SH-SY5Y (cell line): ENCODE data around the gene TRPM5.

ENCODE experiments used
- GATA2 ChIP-seq: IDR thresholded peaks from 2 replicates; pipeline ENCODE4 v1.6.1; 2011; ENCODE audit warnings: mild to moderate bottlenecking, low read depth, low read length
- GATA3 ChIP-seq: IDR thresholded peaks from 2 replicates; pipeline ENCODE4 v1.6.1; 2011; ENCODE audit warnings: low read depth, mild to moderate bottlenecking, low read length, moderate library complexity

TRPM5 gene

GRCh38 chr11:2473361-2474058 is 29.2 kb upstream of the TRPM5 start:
- TF ChIP-seq GATA2 = no peak
- TF ChIP-seq GATA3 = no peak

GRCh38 chr11:2472428-2473186 is 28.3 kb upstream of the TRPM5 start:
- no peak for TF ChIP-seq GATA2
- TF ChIP-seq GATA3 = no peak

- TF ChIP-seq GATA2 (no peak), GATA3 (no peak)
These were observed 27.4 kb upstream of the TRPM5 start for GRCh38 chr11:2471804-2472096.

- TF ChIP-seq GATA2 = no peak
- no peak for TF ChIP-seq GATA3
These were observed 26.9 kb upstream of the TRPM5 start for GRCh38 chr11:2471048-2471803.

- no peak for TF ChIP-seq GATA3
- no peak for TF ChIP-seq GATA2
These were observed 26.2 kb upstream of the TRPM5 start for GRCh38 chr11:2470495-2470894.

- no peak for TF ChIP-seq GATA3
These were observed 24.3 kb upstream of the TRPM5 start for GRCh38 chr11:2468363-2469235.

GRCh38 chr11:2467695-2468055 is 23.4 kb upstream of the TRPM5 start:
- TF ChIP-seq GATA2 (no peak), GATA3 (no peak)

GRCh38 chr11:2466869-2467694 is 22.8 kb upstream of the TRPM5 start:
- TF ChIP-seq GATA3 = no peak
- no peak for TF ChIP-seq GATA2

GRCh38 chr11:2466069-2466801 is 21.9 kb upstream of the TRPM5 start:
- TF ChIP-seq GATA2 = 0 out of 2 replicates have a peak, but pooled peaks have one; percentile 9
- no peak for TF ChIP-seq GATA3

GRCh38 chr11:2465202-2466068 is 21.1 kb upstream of the TRPM5 start:
- TF ChIP-seq GATA2 (no peak), GATA3 (no peak)

- no peak for TF ChIP-seq GATA2
- no peak for TF ChIP-seq GATA3
These were observed 20.3 kb upstream of the TRPM5 start for GRCh38 chr11:2464451-2465165.

GRCh38 chr11:2463766-2464277 is 19.5 kb upstream of the TRPM5 start:
- no peak for TF ChIP-seq GATA3
- TF ChIP-seq GATA2 = no peak
